Fibroblast of skin of right quadriceps (primary cell): ENCODE results near the gene TOE1.
A peak's percentile ranks its signal among the peaks of the same experiment; 100 is the strongest.

Source experiments
- DNase-seq: peaks from one replicate; pipeline ENCODE4 v3.0.0-alpha.2; 2013

The TOE1 gene

DNA sequence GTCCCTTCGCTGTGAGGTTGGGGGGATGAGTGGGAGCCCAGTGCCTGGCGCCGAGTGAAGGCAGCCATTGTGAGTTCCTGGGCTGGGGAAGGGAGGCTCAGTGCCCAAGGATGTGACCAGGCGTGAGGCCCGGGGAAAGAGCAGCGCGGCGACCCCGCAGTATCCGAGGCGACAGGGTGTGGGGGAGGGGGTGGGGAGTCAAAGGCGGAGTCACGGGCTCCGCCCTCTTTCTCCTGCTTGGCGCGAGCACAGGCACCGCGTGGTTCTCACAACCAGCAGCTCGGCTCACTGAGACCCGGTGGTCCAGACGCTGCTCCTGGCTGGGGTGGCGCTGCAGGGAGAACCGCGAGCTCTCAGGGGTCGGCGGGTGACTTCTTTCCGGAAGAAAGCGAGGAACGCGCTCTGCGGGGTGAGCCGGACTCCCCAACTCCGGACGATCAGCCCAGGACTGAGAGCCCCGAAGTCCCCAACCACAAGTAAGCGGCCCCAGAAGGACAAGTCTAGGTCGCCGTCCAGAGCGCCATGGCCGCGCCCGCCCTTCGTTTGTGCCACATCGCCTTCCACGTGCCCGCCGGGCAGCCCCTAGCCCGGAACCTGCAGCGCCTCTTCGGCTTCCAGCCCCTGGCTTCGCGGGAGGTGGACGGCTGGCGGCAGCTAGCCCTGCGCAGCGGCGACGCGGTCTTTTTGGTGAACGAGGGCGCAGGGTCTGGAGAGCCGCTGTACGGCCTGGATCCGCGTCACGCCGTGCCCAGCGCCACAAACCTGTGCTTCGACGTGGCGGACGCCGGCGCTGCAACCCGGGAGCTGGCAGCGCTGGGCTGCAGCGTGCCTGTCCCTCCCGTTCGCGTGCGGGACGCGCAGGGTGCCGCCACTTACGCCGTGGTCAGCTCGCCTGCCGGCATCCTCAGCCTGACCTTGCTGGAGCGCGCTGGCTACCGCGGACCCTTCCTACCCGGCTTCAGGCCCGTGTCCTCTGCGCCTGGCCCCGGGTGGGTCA is 13.0 kb upstream of the TOE1 start, which contains the start of gene HPDL:
Gene HPDL, plus strand, starts transcription at position 269 of the 997 bp plus-strand sequence. Its CDS starts 254 bp downstream, at position 523.
- DNase-seq: peak; percentile 60

- no peak for DNase-seq
Measured at GRCh38 chr1:45327644-45328515, 12.1 kb upstream of the TOE1 start.

- no peak for DNase-seq
Measured at GRCh38 chr1:45328680-45329079, 11.3 kb upstream of the TOE1 start.

- no peak for DNase-seq
Measured at GRCh38 chr1:45329445-45329844, 10.5 kb upstream of the TOE1 start.

GRCh38 chr1:45331436-45332345 is 8.3 kb upstream of the TOE1 start:
- DNase-seq: no peak

GRCh38 chr1:45332346-45332720 is 7.6 kb upstream of the TOE1 start:
- no peak for DNase-seq

DNA sequence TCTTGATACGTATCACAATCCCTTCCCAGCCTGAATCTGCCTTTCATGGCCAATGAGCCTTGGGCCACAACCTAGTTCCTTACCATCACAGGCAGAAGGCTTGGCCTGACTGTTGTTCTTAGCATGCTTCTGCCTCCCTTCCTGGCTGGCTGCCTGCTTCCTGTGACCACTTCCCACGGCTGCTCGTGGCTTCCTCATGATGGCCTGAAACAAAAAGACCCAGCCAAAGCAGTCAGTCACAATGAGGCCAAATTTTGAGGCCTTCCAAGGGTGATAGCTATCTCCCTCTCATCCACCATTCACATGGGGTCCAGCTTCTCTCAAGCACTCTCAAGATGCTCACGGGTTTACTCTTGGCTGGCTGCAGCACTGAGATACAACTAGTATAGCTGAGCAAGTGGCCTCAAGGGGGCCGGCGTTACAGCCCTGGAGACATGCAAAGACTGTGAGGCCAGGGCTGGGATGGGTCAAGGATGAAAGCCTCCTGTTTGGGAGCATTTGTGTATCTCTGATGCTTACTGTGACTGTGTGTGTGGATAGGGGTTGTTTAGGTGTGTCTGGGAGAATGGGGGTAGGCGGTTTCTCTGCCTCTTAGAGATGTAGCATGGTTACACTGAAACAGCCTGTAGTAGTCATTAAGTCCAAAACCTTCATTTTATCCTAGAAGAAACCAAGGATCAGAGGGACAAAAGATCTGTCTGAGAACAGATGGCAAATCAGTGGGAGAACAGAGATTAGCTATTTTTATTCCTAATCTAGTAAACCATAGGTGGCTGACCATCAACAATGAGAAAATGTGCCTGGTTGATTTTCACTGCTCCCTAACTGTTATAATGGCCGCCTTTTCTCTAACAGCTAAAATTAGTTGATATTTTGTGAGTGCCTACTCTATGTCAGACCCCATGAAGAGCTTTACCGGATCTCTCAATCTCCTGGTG is 5.4 kb upstream of the TOE1 start:
- no peak for DNase-seq

DNA sequence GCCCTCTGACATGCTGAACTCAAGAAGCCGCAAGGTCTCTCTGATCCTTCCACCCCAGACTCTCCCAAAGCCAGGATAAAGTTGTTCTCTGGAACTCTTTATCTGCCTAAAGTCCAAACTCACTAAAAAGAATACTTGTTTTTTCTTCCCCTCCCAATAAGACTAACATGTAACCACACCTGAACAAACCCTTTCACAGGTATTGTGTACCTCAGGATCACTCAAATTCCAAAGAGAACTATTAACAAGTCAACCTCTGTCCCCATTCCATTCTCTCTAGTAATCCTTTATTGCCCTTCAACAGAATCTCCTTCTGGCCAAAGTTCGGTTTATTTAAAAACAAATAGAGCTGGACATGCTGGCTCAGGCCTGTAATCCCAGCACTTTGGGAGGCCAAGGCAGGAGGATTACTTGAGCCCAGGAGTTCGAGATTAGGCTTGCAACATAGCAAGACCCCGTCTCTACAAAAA is 4.1 kb upstream of the TOE1 start:
- DNase-seq: no peak

DNA sequence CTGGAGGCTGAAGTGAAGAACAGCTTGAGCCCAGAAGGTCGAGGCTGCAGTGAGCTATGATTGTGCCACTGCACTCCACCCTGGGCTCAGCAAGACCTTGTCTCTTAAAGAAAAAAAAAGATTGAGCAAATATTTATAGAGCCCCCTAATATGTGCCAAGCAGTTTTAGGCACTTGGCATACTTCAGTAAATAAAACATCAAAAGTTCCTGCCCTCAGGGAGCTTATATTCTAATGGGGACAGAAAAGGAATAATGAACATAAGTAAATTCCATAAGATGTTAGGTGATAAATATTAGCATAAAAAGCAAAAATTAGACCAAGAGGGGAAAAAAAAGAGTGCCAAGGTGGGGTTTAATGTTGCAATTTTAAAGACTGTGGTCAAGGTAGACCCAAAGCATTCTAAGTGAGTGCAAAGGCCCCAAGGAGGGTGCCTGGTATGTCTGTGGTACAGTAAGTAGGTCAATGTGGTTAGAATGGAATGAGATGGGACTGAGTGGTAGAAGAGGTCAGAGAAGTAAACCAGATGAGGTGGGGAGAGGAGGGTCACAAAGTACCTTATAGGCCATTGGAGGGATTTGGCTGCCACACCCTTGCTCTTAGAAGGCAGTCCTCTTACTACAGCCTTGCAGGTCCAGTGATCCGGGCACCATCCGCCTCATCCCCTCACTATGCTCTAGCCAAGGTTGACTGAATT is 2.2 kb upstream of the TOE1 start:
- no peak for DNase-seq

DNA sequence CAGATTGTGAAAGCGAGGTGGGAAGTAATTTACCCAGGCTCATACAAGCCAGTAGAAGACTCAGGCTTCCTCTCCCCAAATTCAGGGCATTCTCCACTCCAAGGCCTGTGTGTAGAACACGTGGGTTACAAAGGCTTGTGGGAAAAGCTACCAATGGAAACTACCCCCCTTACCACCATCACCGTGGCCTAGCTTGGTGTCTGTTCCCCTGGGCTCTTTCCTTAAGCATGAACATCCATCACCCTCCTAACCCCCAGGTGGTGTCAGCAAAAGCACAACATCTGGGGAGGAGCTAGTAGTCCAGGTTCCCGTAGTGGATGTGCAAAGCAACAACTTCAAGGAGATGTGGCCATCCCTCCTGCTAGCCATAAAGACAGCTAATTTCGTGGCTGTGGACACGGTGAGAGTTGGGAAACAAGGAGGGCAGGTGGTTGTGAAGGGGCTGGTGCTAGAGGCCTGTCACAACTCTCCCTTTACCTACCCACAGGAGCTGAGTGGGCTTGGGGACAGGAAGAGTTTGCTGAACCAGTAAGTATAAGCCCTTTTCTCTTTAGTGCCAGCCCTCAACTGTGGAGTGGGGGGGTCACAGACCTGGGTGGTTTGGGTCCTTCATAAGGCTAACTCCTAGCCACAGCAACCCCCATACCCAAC is 971 bp downstream of the TOE1 start:
- DNase-seq: peak; percentile 15

DNA sequence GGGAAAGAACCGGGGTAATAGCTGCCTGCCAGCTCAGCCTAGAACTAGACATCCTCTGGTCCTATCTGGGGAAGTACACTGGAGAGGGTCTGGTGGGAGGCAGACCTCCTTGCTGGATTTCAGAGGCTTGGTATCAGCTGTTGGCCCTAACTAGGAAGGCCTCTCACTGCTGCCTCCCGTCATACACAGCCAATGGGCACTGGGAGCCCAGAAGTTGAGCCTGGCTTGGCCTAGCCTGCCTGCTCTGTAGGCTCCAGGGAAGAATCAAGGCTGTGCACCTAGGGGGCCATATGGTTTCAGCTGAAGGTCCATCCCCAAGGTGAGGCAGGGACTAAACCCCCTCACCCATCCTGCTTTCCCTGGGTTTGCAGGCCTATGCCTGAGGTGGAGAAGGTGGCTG is 4.5 kb downstream of the TOE1 start:
- no peak for DNase-seq

DNA sequence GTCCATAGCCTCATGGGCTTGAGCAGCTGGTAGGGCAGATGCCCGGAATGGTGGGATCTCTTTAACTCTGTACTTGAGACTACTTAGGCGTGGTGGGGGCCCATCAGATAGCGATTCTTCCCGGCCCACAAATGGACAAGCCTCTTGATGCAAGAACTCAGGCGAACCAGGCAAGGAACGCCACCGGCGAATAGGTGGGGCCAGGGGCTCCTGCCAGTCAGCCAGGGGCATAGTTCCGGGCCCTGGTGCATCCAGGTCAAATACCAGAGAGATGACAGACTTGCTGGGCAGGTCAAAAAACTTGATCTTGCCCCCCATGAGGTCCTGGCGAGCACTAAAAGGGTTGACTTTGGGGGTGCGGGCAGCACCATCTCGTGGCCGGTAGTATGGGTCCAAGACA is 5.0 kb downstream of the TOE1 start:
- DNase-seq: no peak

DNA sequence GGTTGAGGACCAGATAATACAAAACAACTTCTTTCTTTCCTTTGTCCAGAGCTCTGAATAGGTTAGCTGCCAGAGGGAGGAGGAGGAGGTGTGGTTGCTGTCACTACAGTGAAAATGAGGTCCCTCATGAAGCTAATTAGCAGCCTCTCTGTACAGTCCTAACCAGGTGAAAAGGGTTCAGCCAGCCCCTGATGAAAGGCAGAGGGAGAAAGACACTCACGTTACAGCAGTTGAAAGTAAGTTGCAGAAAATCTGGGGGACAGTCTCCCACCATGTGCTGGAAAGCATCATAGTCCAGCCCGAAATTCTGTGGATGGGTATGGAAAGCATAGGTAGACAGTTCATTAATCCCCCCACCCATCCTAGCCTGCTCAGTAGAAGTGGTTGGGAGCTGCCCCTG is 6.5 kb downstream of the TOE1 start:
- DNase-seq: no peak

GRCh38 chr1:45348020-45348419 is 8.1 kb downstream of the TOE1 start:
- DNase-seq: peak; percentile 34

- no peak for DNase-seq
Measured at GRCh38 chr1:45348609-45348965, 8.6 kb downstream of the TOE1 start.

DNA sequence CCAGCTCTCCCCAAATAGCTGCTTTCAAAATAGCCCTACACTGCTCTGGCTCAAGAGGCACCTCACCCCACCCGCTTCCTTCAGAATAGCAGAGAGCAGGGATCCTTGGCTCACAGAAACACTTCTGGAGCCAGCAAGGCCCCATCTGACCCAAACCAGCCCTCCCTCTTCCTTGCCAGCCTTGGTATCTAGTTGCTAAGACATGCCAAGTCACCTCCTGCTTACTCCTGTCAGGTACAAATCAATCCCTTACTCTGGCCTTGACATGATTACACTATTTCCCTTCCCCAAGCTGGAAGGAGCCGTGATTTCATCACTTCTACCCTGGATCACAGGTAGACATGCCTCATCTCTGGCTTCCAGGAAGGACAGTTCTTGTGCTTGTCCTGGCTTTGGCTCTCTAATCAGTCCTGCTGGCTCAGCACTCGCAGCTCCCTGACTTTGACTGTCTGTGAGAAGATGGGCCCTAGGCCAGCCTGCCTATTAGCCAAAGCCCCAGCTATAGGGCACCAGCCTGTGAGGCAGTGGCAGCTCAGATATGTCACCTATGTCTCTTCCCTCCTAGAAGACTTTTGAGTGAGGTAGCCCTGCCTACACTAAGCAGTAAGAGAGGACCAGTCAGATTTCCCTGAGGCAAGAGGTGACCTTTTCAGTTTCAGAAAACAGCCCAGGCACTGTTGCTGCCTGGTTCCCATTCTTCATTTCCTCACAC is 9.2 kb downstream of the TOE1 start:
- no peak for DNase-seq

- DNase-seq: no peak
Measured at GRCh38 chr1:45351508-45351907, 11.5 kb downstream of the TOE1 start.

DNA sequence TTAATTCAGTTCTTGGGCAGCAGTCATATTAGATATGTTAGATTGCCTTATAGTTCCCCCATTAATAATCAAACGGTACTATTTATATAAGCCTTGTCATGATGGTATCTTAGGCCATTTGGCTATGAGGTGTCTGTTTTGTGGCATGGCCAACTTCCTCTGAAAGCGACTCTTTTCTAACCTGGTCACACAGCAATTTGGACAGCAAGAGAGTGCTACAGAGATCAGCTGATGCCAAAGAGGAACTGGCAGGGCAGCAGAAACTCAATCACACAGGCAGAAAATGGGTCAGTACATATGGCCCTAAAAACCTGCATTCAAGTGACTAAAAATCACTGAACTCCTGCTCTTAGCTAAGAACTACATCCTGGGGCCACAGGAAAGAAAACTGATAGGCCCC is 13.7 kb downstream of the TOE1 start:
- DNase-seq: no peak

- no peak for DNase-seq
Measured at GRCh38 chr1:45354838-45355237, 14.9 kb downstream of the TOE1 start.

DNA sequence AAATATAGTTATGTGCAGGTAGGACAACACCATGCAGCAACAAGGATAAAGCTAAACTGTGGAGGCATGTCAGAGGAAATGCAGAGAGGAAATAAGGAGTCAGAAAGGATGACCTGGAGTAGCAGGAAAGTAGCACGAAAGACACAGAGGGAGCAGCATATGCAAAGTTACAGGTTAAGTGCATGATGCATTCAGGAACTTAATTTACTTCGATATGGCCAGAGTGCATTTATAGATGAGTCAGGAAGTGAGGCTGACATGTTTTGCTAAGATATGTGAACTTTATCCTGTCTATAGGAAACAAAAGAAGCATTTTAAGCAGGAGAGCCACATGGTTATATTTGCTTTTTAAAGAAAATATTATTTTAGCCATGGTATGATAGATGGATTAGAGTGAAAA is 15.7 kb downstream of the TOE1 start:
- no peak for DNase-seq
